UCSD-AML1 (cell line): ENCODE measurements around the gene SPINDOC.
"Not testable (repeated sequence)": the region's sequence is repeated elsewhere in the genome, so short reads cannot be mapped to it uniquely, and the experiment has no call there.

Source experiments
- DNase-seq: peaks from one replicate; lab custom pipeline; 2025; ENCODE audit not compliant: unreplicated experiment; lab: John Stamatoyannopoulos, UW

SPINDOC gene

GRCh38 chr11:63785823-63786222 lies 27.4 kb upstream of the SPINDOC start:
- DNase-seq: no peak

DNA sequence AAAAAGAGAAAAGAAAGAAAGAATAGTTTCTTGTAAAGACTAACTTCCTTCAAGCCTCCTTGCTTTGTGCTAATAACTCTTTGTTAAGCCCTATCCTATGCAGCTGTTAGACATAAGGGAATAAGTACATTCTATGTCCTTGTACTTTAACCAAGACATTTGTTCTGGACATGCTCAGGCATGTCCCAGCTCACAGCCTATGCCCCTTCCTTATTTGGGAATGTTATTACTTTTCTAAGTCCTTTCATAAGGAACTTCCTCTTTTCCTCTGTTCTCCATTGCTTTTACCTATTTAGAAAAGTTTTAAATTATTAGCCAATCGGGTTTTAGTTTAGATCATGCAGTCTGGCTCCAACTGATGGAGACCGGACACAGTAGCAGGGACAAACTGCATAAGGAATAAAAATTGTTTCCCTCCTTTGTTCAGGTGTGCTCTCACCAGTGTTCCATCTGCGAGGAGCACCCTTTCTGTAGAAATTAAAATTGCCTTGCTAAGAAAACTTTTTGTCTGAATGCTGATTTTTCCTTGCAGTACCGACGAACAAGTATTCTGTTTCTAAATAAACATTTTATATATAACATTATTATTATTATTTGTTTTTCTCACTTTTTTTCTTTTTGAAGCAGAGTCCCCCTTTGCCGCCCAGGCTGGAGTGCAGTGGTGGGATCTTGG lies 21.6 kb upstream of the SPINDOC start:
- no peak for DNase-seq

GRCh38 chr11:63793161-63793560 lies 20.1 kb upstream of the SPINDOC start:
- DNase-seq: no peak

- DNase-seq: no peak
Observed at GRCh38 chr11:63795066-63795465, 18.2 kb upstream of the SPINDOC start.

DNA sequence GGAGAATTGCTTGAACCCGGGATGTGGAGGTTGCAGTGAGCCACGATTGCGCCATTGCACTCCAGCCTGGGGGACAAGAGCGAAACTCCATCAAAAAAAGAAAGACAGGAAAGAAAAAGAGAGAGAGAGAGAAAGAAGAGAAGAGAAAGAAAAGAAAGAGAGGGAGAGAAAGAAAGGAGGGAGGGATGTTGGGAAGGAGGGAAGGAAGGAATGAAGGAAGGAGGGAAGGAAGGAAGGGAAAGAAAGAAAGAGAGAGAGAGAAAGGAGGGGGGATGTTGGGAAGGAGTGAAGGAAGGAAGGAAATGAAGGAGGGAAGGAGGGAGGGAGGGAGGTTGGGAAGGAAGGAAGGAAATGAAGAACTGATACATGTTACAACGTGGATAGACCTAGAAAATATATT lies 12.3 kb upstream of the SPINDOC start:
- DNase-seq: no peak

- DNase-seq: no peak
Observed at GRCh38 chr11:63802637-63803414, 10.4 kb upstream of the SPINDOC start.

DNA sequence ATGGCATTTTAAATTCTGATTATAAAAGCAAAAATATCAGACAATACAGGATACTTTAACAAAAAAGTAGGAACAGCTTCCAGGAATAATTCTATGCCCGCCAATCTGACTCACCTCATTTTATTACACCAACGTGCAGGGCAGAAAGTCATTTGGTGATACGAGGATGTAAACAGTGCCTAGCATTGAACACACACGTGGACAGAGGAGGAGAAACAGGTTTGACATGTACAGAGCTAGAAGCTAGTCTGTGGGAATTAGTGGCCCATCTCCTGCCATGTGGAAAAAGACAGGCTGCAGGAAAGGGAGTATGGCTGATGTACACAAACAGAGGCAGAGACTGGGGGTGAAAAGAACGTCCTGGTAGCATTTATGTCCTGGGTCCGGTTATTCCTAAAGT lies 9.0 kb upstream of the SPINDOC start:
- DNase-seq: no peak

DNA sequence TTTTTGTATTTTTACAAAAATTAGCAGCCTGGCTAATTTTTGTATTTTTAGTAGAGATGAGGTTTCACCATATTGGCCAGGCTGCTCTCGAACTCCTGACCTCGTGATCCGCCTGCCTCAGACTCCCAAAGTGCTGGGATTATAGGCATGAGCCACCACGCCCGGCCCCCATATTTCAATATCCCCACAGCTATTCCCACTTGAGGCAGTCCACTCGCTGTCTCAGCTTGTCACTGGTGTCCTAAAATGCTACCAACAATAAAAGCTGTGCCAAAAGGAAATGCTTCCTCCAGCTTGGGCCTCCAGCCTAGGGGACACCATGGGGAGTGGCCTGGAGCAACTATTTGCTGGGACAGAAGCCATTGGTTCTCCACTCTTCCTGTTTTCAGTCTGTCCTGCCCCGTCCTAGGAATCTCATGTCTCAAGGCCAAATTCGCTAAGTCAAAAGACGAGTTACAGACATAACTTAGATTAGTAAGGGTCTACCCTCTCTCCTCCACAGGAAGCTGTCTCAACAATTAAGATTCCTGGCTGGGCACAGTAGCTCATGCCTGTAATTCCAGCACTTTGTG lies 7.3 kb upstream of the SPINDOC start:
- DNase-seq: no peak

DNA sequence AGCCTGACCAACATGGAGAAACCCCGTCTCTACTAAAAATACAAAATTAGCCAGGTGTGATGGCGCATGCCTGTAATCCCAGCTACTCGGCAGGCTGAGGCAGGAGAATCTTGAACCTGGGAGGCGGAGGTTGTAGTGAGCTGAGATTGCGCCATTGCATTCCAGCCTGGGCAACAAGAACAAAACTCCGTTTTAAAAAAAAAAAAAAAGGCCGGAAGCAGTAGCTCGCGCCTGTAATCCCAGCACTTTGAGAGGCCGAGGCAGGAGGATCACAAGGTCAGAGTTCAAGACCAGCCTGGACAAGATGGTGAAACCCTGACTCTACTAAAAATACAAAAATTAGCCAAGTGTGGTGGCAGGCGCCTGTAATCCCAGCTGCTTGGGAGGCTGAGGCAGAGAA lies 2.9 kb upstream of the SPINDOC start:
- not testable (repeated sequence) for DNase-seq

- DNase-seq: no peak
Observed at GRCh38 chr11:63811522-63811921, 1.7 kb upstream of the SPINDOC start.

DNA sequence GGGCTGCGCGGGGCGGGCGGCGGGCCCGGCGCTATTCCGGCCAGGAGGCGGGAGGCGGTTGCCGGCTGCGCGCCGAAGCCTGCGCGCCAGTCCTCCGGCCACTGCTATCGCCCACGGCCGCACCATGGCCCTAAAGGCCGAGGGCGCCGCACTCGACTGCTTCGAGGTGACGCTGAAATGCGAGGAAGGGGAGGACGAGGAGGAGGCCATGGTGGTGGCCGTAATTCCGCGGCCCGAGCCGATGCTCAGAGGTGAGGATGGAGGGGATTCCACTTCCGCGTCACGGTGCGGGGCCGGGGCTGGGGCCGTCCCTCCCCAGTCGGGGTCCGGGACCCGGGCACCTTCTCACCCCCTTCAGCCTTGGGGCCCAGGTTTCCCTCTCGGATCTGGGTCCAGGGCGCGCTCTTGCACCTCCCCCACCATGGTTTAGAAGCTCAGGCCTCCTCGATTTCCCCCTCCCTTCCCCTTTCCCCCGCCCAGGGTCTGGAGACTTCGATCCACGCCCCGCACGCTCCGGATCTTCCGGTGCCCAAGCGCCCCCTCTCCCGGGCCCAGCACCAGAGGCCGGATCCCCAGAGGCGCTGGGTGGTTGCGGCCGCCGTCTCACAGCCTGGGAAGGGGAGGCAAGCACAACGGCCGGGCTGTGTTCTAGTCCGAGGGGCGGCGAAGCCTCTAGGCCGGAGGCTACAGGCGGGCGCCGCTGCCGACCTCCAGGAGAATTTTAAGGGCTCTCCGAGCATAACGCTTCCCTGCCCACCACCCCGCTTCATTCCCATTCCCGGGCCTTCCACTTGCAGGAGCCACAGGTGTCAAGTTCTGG lies 517 bp downstream of the SPINDOC start:
- peak; percentile 71 for DNase-seq

DNA sequence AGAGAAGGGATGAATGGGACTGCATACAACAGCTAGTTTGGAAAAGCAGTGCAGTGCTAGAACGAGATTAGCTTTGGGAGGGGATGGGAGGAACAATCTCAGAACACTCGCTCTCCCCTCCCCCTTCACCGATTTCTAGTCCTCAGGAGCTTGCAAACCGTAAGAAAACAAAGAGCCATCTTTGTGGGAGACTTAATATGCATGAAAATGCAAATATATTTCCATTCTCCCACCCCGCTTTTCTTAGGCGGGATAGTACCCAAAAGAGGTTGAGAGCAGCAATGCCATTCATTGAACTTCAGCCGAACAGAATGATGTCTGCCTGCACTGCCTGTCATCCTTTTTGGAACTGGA lies 1.1 kb downstream of the SPINDOC start:
- DNase-seq: no peak

DNA sequence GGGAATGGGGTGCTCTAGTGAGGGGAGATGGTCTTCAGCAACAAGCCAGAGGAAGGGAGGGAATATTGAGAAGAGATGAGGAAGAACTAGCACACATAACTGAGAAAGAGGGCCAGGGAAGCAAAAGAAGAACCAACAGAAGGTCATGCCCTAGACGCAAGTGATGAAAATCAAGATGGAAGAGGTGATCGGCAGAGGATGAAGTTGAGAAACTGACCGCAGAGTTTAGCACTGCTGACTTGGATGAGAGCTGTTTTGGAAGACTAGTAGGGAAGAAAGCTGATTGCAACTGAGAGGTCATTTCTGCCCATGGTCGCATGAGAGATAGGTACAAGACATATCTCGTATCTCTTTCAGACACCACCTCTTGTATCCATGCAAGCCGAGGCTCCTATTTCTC lies 2.9 kb downstream of the SPINDOC start:
- no peak for DNase-seq

GRCh38 chr11:63816732-63817131 lies 3.5 kb downstream of the SPINDOC start:
- DNase-seq: no peak

DNA sequence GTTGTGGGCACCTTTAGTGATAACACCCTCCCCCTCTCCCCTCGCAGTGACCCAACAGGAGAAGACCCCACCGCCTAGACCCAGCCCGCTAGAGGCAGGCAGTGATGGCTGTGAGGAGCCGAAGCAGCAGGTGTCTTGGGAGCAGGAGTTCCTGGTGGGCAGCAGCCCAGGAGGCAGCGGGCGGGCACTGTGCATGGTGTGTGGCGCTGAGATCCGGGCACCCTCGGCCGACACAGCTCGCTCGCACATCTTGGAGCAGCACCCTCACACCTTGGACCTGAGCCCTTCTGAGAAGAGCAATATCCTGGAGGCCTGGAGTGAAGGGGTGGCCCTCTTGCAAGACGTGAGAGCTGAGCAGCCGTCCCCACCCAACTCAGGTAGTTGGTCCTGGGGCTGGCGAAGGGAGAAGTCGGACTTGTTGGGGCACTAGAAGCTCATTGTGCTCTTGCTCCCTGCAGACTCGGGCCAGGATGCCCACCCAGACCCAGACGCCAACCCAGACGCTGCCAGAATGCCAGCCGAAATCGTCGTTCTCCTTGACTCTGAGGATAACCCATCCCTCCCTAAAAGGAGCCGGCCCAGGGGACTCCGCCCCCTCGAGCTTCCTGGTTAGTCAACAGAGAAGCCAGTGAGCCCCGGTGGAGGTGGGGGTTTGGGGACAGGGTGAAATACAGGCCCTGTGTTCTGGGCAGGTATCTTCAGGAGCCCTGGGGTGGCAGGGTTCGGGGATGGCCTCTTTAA lies 4.7 kb downstream of the SPINDOC start:
- no peak for DNase-seq

- no peak for DNase-seq
Observed at GRCh38 chr11:63818609-63819008, 5.4 kb downstream of the SPINDOC start.

DNA sequence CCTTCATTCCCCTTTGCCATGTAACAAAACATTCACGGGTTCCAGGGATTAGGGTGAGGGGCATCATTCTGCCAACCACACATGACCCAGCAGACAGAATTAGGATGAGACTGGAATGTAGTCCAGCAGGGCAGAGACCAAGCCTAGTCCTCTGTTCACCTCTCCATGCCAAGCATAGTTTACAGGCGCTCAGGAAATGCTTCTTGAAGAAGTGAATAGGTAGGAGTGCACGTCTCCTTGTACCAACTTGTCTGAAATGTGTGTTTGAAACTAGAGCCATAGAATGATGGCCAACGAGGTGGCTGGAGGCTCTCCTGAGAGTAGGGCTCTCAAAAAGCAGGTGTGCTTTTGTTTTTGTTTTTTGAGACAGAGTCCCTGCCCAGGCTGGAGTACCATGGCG lies 8.2 kb downstream of the SPINDOC start:
- no peak for DNase-seq

DNA sequence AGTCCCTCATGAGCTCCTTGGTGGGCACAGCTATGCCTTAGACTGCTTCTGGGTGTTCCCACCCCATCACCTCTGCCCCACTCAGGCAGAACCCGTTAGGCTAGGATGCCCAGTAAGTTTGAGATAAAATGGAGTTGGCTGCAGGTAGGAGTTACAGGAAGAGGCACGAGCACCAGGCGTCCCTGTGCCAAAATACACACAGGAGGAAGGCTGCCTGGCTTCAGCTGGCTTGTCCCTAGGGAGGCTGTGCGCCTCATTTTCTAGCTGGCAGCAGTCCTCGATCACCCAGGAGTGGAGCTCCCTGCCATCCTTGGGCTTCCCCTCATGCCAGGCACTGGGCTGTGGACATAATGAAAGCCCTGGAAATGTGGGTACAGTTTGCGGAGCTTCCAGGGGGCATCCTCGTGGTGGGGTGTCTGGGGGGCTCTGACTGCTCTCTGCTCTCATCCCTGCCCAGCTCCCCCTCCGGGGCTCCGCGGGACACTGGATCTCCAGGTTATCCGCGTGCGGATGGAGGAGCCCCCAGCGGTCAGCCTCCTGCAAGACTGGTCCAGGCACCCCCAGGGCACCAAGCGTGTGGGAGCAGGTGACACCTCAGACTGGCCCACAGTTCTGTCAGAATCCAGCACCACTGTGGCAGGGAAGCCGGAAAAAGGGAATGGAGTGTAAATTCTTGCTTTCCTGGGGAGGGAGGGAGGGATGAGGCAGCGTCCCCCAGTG lies 13.4 kb downstream of the SPINDOC start:
- no peak for DNase-seq

DNA sequence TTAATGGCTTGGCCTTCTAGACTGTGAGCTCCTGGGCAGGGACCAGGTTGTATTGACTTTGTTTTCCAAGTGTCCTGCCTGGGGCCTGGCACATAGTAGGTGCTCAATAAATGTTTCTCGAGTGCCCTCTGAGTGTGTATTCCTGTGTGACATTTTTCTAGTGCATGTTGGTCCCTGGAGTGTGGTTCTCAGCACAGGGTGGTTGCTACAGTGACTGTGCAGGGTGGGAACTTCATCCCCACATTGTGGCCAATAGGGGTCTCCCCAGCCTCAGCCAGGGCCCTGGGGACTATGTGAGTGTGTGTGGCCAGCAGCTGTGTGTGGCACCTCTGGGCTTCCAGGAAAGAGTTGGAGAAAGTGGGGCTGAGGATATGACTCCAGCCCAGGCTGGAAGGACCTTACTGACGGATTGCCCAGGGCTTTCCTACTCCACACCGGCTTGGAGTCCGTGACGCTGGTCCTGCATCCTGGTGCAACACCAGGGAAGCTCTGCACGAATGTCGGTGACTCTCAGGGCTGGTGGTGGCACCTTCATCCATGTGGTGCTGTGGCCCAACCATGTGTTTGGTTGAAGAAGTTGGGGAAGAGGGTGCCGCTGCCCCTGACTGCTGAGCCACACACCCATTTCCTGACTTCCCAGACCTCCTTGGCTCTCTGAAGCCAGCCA lies 16.7 kb downstream of the SPINDOC start:
- DNase-seq: peak; percentile 45

DNA sequence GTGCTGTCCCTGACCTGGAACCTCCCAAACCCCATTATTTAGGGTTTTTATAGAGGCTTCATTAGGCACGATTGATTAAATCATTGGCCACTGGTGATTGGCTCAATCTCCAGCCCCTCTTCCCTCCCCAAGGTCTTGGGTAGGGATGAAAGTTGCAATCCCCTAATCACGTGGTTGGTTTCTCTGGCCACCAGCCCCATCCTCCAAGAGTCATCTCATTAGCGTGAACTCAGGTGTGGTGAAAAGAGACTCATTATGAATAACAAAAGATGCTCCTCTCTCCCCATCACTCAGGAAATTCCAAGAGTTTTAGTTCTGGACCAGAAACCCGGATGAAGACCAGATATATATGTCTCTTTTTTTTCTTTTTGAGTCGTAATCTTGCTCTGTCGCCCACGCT lies 18.1 kb downstream of the SPINDOC start:
- no peak for DNase-seq
